Osteoblast (primary cell): ENCODE results near the gene DDX5. TPM values are rescaled to one million over a fixed set of nuclear protein-coding genes. Genes with fewer than 3 reads are reported as not detected.
"Not testable (repeated sequence)": the region's sequence is repeated elsewhere in the genome, so short reads cannot be mapped to it uniquely, and the experiment has no call there.

Source experiments
- DNase-seq: peaks from one replicate; pipeline ENCODE4 v3.0.0; 2011; ENCODE audit warnings: low spot score, mixed read lengths; ENCODE audit not compliant: insufficient read length; ENCODE audit errors: missing footprints
- H2AFZ ChIP-seq: 2 replicates; pipeline ENCODE4 v1.6.0; 2011; ENCODE audit warnings: mild to moderate bottlenecking, low read length
- H3K27ac ChIP-seq: 2 replicates; pipeline ENCODE4 v1.5.1; 2011; ENCODE audit warnings: mild to moderate bottlenecking, low read depth, low read length, moderate library complexity
- H3K27me3 ChIP-seq: 2 replicates; pipeline ENCODE4 v1.6.0; 2012; ENCODE audit warnings: mild to moderate bottlenecking, control low read depth, inconsistent platforms, low read length, moderate library complexity; ENCODE audit not compliant: insufficient read depth
- H3K36me3 ChIP-seq: 2 replicates; pipeline ENCODE4 v1.5.1; 2011; ENCODE audit warnings: mild to moderate bottlenecking, low read length, control low read depth, moderate library complexity; ENCODE audit not compliant: insufficient read depth
- H3K4me1 ChIP-seq: 2 replicates; pipeline ENCODE4 v1.5.1; 2011; ENCODE audit warnings: mild to moderate bottlenecking, low read length, control low read depth, moderate library complexity; ENCODE audit not compliant: insufficient read depth
- H3K4me2 ChIP-seq: 2 replicates; pipeline ENCODE4 v1.6.0; 2011; ENCODE audit warnings: mild to moderate bottlenecking, low read length; ENCODE audit not compliant: insufficient read depth
- H3K4me3 ChIP-seq: fragments of 200-600 bp; sonication (generic); 3 replicates; pipeline ENCODE4 v1.5.1; 2012; ENCODE audit warnings: mild to moderate bottlenecking, low read length, inconsistent platforms; ENCODE audit not compliant: insufficient read depth
- H3K79me2 ChIP-seq: 2 replicates; pipeline ENCODE4 v1.6.0; 2012; ENCODE audit warnings: mild to moderate bottlenecking, low read length, control low read depth, inconsistent platforms; ENCODE audit not compliant: insufficient read depth
- H3K9me3 ChIP-seq: 2 replicates; pipeline ENCODE4 v1.5.1; 2011; ENCODE audit warnings: low read depth, low read length, control low read depth
- H4K20me1 ChIP-seq: 2 replicates; pipeline ENCODE4 v1.6.0; 2012; ENCODE audit warnings: mild to moderate bottlenecking, low read length, control low read depth; ENCODE audit not compliant: insufficient read depth
- CTCF ChIP-seq: IDR thresholded peaks from 2 replicates; pipeline ENCODE4 v1.5.1; 2011; ENCODE audit warnings: mild to moderate bottlenecking, low read depth, low read length, moderate library complexity; ENCODE audit errors: extremely low read depth
- total RNA-seq: library from RNA; depleted of rRNA; stranded (reverse); fragments of >200 nt; gene quantifications from 2 replicates; pipeline ENCODE4 v1.2.3, GENCODE V29; 2012

Gene DDX5
- total RNA-seq, 1 donor, result 291 TPM

- no peak for TF ChIP-seq CTCF
- H3K79me2 ChIP-seq, result no peaks in the 10 kb centered on the region
- H3K36me3 ChIP-seq, result peaks cover 5% of the 10 kb centered on the region
- H4K20me1 ChIP-seq, result no peaks in the 10 kb centered on the region
- H3K4me2 ChIP-seq, result no peak overlapping the region
- DNase-seq, result peak; percentile 38
- no peak overlapping the region for H3K4me3 ChIP-seq
- H3K27me3 ChIP-seq, result no peaks in the 10 kb centered on the region
- no peaks in the 10 kb centered on the region for H3K9me3 ChIP-seq
- no peak overlapping the region for H2AFZ ChIP-seq
- no peak overlapping the region for H3K27ac ChIP-seq
- no peaks in the 10 kb centered on the region for H3K4me1 ChIP-seq
Measured at GRCh38 chr17:64470625-64471024, 35.5 kb downstream of the DDX5 start.

GRCh38 chr17:64466834-64467233 is 39.3 kb downstream of the DDX5 start:
- H3K4me1 ChIP-seq, H2AFZ ChIP-seq, H4K20me1 ChIP-seq, DNase-seq, H3K4me3 ChIP-seq, H3K27me3 ChIP-seq, H3K36me3 ChIP-seq, H3K79me2 ChIP-seq, H3K9me3 ChIP-seq, H3K4me2 ChIP-seq, H3K27ac ChIP-seq: not testable (repeated sequence)

GRCh38 chr17:64466019-64466735 is 39.9 kb downstream of the DDX5 start:
- Histone ChIP-seq H4K20me1 (no peaks in the 10 kb centered on the region), H3K36me3 (peaks cover 5% of the 10 kb centered on the region), H3K9me3 (no peaks in the 10 kb centered on the region), H3K79me2 (no peaks in the 10 kb centered on the region), H3K4me3 (no peak overlapping the region), H2AFZ (no peak overlapping the region), H3K4me2 (no peak overlapping the region), H3K4me1 (no peaks in the 10 kb centered on the region), H3K27ac (no peak overlapping the region), H3K27me3 (no peaks in the 10 kb centered on the region)
- no peak for TF ChIP-seq CTCF
- DNase-seq, result no peak

- no peak overlapping the region for H3K27ac ChIP-seq
- peaks cover 19% of the 10 kb centered on the region for H3K4me1 ChIP-seq
- H3K9me3 ChIP-seq, result no peaks in the 10 kb centered on the region
- no peak for TF ChIP-seq CTCF
- DNase-seq, result no peak
- H3K79me2 ChIP-seq, result no peaks in the 10 kb centered on the region
- H4K20me1 ChIP-seq, result no peaks in the 10 kb centered on the region
- no peaks in the 10 kb centered on the region for H3K36me3 ChIP-seq
- H3K27me3 ChIP-seq, result no peaks in the 10 kb centered on the region
- H3K4me2 ChIP-seq, result no peak overlapping the region
- H3K4me3 ChIP-seq, result no peak overlapping the region
- H2AFZ ChIP-seq, result no peak overlapping the region
Measured at GRCh38 chr17:64461788-64462187, 44.3 kb downstream of the DDX5 start.
